ENCODE results near the gene EPHA3.

The EPHA3 gene

DNA sequence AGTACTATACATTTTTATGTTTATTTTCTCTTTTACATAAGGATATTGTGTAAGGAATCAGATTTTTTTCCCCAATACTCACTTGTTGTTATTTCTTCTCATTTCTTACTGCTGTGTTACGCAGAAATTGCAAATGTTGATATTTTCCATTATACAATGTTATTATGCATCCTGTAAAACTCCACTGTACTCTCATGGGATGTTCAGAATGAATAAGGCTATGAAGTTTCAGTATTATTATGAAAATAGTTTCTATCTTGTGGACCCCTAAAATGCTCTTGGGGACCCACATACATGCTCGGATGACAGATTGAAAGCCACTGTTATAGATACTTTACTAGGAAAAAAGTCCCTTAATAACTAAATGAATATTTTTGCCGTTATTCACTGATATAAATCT is 329.4 kb downstream of the EPHA3 start:
- no peak for TF ChIP-seq ZNF8 (CRISPR knock-in tag; IDR thresholded peaks at IDR 0.05)
- TF ChIP-seq ZFP3 (CRISPR knock-in tag; IDR thresholded peaks at IDR 0.05) = no peak
- TF ChIP-seq TOX (CRISPR knock-in tag; IDR thresholded peaks at IDR 0.05; ENCODE audit: borderline replicate concordance) = no peak
- TF ChIP-seq, protein P1, sequence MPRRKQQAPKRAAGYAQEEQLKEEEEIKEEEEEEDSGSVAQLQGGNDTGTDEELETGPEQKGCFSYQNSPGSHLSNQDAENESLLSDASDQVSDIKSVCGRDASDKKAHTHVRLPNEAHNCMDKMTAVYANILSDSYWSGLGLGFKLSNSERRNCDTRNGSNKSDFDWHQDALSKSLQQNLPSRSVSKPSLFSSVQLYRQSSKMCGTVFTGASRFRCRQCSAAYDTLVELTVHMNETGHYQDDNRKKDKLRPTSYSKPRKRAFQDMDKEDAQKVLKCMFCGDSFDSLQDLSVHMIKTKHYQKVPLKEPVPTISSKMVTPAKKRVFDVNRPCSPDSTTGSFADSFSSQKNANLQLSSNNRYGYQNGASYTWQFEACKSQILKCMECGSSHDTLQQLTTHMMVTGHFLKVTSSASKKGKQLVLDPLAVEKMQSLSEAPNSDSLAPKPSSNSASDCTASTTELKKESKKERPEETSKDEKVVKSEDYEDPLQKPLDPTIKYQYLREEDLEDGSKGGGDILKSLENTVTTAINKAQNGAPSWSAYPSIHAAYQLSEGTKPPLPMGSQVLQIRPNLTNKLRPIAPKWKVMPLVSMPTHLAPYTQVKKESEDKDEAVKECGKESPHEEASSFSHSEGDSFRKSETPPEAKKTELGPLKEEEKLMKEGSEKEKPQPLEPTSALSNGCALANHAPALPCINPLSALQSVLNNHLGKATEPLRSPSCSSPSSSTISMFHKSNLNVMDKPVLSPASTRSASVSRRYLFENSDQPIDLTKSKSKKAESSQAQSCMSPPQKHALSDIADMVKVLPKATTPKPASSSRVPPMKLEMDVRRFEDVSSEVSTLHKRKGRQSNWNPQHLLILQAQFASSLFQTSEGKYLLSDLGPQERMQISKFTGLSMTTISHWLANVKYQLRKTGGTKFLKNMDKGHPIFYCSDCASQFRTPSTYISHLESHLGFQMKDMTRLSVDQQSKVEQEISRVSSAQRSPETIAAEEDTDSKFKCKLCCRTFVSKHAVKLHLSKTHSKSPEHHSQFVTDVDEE (CRISPR knock-in tag; IDR thresholded peaks at IDR 0.05) = no peak
- no peak for TF ChIP-seq ARNTL (CRISPR knock-in tag; IDR thresholded peaks at IDR 0.05; ENCODE audit: borderline replicate concordance, low read depth)
- no peak for TF ChIP-seq CSRNP3 (CRISPR knock-in tag; IDR thresholded peaks at IDR 0.05)
- ATAC-seq = no peak

GRCh38 chr3:89440386-89440785 is 333.0 kb downstream of the EPHA3 start:
- no peak for ATAC-seq
- TF ChIP-seq BACH2 (CRISPR knock-in tag; IDR thresholded peaks at IDR 0.05; ENCODE audit: borderline replicate concordance) = no peak
- TF ChIP-seq CSRNP3 (CRISPR knock-in tag; IDR thresholded peaks at IDR 0.05) = no peak
- no peak for TF ChIP-seq CSDC2 (CRISPR knock-in tag; IDR thresholded peaks at IDR 0.05)
- TF ChIP-seq, protein P2, sequence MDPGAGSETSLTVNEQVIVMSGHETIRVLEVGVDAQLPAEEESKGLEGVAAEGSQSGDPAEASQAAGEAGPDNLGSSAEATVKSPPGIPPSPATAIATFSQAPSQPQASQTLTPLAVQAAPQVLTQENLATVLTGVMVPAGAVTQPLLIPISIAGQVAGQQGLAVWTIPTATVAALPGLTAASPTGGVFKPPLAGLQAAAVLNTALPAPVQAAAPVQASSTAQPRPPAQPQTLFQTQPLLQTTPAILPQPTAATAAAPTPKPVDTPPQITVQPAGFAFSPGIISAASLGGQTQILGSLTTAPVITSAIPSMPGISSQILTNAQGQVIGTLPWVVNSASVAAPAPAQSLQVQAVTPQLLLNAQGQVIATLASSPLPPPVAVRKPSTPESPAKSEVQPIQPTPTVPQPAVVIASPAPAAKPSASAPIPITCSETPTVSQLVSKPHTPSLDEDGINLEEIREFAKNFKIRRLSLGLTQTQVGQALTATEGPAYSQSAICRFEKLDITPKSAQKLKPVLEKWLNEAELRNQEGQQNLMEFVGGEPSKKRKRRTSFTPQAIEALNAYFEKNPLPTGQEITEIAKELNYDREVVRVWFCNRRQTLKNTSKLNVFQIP (CRISPR knock-in tag; IDR thresholded peaks at IDR 0.05; ENCODE audit: borderline replicate concordance, low read depth) = no peak
- TF ChIP-seq ARNTL (CRISPR knock-in tag; IDR thresholded peaks at IDR 0.05; ENCODE audit: borderline replicate concordance, low read depth) = no peak
- TF ChIP-seq RARB (CRISPR knock-in tag; IDR thresholded peaks at IDR 0.05) = no peak
- TF ChIP-seq ISL1 (CRISPR knock-in tag; IDR thresholded peaks at IDR 0.05) = no peak
- TF ChIP-seq, protein P1 (CRISPR knock-in tag; IDR thresholded peaks at IDR 0.05) = no peak
- TF ChIP-seq TCF4 (CRISPR knock-in tag; IDR thresholded peaks at IDR 0.05; ENCODE audit: borderline replicate concordance) = no peak
- TF ChIP-seq ZNF8 (CRISPR knock-in tag; IDR thresholded peaks at IDR 0.05) = no peak
- TF ChIP-seq ZNF70 (CRISPR knock-in tag; IDR thresholded peaks at IDR 0.05) = no peak
- no peak for TF ChIP-seq ZFP30 (CRISPR knock-in tag; IDR thresholded peaks at IDR 0.05)
- no peak for TF ChIP-seq PPARA (CRISPR knock-in tag; IDR thresholded peaks at IDR 0.05; ENCODE audit: borderline replicate concordance)
- no peak for TF ChIP-seq GLIS3 (CRISPR knock-in tag; IDR thresholded peaks at IDR 0.05)
- TF ChIP-seq TOX (CRISPR knock-in tag; IDR thresholded peaks at IDR 0.05; ENCODE audit: borderline replicate concordance) = no peak
- TF ChIP-seq OSR1 (CRISPR knock-in tag; IDR thresholded peaks at IDR 0.05) = no peak

DNA sequence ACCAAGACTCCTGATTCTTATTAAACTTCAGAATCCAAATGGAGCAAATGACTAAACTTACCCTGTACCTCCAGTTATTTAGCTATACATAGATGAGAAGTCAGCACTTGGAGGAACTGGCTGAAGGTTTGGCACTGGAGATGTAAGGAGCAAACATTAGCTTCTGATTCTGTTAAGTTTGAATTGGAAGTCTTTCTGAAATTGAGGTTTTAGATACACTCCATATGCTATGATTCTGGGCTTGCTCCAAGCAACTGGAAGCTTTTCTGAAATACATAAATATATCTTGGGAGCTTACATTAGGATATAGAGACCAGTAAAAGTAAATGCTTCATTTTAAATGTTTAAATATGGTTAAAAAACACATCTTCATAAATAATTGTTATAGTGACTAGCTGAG is 333.7 kb downstream of the EPHA3 start:
- no peak for ATAC-seq
- TF ChIP-seq, protein P1 (CRISPR knock-in tag; IDR thresholded peaks at IDR 0.05) = no peak
- TF ChIP-seq ESRRG (CRISPR knock-in tag; IDR thresholded peaks at IDR 0.05) = no peak
- no peak for TF ChIP-seq ZNF8 (CRISPR knock-in tag; IDR thresholded peaks at IDR 0.05)
- no peak for TF ChIP-seq TCF4 (CRISPR knock-in tag; IDR thresholded peaks at IDR 0.05; ENCODE audit: borderline replicate concordance)
- TF ChIP-seq TOX (CRISPR knock-in tag; IDR thresholded peaks at IDR 0.05; ENCODE audit: borderline replicate concordance) = no peak
- TF ChIP-seq SNAI2 (CRISPR knock-in tag; IDR thresholded peaks at IDR 0.05) = no peak
- TF ChIP-seq ARNTL (CRISPR knock-in tag; IDR thresholded peaks at IDR 0.05; ENCODE audit: borderline replicate concordance, low read depth) = no peak
- no peak for TF ChIP-seq CSRNP3 (CRISPR knock-in tag; IDR thresholded peaks at IDR 0.05)
- no peak for TF ChIP-seq CSDC2 (CRISPR knock-in tag; IDR thresholded peaks at IDR 0.05)
- no peak for TF ChIP-seq ZFP30 (CRISPR knock-in tag; IDR thresholded peaks at IDR 0.05)
- TF ChIP-seq ZNF70 (CRISPR knock-in tag; IDR thresholded peaks at IDR 0.05) = no peak
- TF ChIP-seq BACH2 (CRISPR knock-in tag; IDR thresholded peaks at IDR 0.05; ENCODE audit: borderline replicate concordance) = no peak
- TF ChIP-seq, protein P2 (CRISPR knock-in tag; IDR thresholded peaks at IDR 0.05; ENCODE audit: borderline replicate concordance, low read depth) = no peak
